HG03196 (cell line): ENCODE data around the gene JAKMIP1.

Experiments used
- ATAC-seq: cut with Tn5 transposase; IDR thresholded peaks from one replicate; pipeline ENCODE4 v1.9.1; 2021; ENCODE audit not compliant: unreplicated experiment

JAKMIP1 gene

DNA sequence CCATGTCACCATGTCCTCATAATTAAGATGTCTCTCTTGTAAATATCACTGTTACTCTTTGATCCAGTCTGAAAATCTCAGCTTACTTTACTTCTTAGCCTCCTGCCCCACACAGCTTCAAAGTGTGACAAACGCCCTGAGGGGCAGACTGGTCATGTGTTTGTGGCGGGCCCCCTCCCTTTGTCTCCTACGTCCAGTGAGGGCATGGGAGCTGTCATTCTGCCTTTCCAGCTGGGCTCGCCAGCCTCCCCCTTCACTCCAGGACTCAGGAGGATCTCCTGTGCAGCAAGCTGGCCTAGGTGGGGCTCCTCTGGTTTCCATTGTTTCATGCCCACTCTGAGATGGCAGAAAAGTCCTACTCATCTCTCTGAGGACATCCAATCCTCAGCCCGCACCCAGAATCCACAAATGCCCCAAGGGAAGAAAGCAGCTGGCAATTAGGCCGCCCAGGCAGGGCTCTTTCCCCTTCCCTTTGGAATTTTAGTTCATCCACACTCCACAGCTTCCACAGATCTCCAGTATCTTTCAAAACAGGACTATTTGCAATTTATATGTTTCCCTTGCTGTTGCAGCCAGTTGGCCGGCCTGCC lies 95.7 kb downstream of the JAKMIP1 start:
- ATAC-seq = no peak

DNA sequence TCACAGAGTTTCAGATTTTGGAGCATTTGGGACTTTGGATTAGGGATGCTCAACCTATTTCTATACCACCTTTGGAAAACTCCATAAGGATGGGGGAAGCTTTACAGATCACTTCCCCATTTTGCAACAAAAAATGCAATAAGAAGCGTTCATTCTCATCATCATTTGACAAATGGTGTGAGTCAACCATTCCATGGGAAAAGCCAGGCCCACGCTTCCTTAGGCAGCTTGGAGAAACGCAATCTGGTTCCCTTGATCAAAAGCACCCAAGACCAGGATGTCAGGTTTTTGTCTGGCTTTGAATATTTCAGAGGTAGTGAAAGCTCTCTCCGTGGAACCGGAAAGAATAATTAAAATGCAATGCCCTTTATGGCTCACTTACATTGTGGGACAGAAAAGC lies 102.8 kb downstream of the JAKMIP1 start:
- ATAC-seq = no peak

DNA sequence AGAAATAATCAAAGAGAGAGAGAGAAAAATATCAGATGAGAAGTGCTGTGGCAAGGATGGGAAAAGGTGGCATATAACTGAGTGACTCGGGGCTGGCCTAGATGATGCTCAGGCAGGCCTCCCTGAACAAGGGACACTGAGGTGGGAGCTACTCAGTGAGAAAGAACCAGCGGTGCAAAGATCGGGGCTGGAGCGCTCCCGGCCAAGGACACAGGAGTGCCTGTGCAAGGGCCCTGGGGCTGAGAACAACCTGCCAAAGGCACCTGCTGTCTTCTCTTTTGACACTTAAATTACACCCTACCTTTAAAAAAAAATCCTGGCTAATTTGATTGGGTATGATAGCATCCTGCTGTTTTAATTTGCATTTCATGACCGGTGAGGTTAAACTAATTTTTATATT lies 104.5 kb downstream of the JAKMIP1 start:
- no peak for ATAC-seq

DNA sequence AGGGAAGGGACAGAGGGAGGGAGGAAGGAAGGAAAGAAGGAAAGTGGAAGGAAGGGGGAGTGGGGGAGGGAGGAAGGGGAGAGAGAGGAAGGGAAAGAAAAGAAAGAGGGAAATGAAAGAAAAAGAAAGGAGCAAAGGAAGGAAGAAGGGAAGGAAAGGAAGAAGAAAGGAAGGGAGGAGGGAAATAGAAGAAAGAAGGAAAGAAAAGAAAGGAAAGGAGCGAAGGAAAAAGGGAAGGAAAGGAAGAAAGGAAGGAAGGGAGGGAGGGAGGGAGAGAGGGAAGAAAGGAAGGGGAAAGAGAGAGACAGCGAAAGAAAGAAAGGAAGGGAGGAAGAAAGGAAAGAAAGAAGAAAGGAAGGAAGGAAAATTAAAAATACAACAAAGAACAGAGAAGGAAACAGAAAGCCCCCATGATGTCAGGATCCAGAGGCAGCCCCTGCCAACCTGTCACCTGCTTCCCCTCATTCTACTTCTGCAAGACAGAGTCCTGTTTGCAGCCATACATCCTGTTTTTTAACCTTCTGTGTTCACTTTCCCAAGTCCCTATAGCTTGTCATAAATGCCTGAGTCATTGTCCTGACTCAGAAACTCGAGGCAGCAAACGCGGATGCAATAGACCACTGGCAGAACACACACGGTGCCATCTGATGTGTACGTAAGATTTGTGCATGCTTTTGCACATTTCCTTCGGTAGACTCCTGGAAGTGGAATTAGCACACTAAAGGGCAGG lies 105.2 kb downstream of the JAKMIP1 start:
- ATAC-seq = no peak

DNA sequence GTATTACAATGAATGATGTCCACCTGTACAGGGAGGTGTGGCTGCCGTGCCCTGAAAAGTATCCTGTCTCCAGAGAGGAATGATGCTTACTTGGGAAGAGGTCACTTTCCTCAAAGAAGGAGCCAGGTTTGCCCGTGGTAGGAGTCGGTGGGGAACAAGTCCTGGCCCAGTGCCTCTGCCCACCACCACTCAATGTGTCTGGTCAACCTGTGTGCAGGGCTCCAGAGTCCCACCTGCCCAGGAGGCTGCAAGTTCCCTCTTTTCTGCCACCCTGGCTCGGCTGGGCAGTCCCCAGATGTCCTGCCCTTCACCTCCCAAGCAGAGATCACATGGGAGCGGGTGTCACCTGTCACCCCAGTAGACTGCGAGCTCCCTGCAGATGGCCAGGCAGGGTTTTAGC lies 106.7 kb downstream of the JAKMIP1 start:
- no peak for ATAC-seq

DNA sequence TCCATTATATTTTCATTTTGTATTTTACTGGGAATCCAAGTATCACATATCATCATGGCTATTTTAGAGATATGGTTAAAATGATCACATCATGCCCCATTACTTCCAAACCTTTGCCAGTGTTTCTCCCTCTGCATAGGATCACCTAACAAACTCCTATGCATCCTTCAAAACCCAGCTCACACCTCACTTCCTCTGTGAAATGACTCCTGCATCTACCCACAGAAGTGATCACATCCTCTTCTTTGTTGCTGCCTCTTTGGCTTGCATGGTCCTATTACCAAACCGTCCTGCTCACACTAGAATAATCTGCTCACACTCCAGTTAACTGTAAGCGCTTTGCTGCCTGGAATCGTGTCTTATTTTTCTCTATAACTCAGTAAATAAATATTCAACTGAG lies 107.4 kb downstream of the JAKMIP1 start:
- ATAC-seq = no peak

DNA sequence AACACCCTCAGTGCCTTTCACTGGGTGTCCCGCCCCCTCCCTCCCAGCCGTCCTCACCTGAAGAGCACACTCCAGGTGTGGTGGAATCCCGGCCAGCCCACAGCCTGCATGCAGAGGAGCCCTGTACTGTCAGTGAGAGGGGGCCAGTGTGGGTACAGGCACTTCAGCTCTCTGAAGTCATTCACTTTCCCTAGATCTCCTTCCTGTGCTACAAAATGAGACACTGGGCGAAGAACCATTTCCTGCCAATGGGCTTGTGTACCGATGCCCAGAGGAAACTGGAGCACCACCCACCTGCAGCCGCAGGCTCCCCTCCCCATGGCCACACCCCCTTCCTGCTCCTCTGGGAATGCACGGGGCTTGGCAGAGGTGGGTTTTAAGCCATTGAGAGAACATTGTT lies 108.2 kb downstream of the JAKMIP1 start:
- no peak for ATAC-seq

DNA sequence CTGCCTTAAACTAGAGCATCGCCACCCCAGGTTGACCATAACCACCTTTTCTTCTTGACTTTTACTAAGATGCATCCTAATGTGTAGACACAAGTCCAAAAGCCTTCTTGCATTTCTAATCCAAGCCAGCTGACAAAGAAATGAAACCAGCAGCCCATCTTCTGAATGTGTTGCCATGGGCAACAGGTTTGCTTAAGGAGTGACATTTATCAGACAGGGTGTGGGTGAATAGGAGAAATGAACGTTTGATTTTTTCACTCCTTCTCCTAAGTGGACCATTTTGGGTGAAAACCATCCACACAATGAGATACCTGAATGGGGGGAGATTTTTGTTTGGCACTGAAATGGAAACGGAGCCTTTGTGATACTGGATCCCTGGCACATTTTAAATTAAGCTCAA lies 109.4 kb downstream of the JAKMIP1 start:
- no peak for ATAC-seq

DNA sequence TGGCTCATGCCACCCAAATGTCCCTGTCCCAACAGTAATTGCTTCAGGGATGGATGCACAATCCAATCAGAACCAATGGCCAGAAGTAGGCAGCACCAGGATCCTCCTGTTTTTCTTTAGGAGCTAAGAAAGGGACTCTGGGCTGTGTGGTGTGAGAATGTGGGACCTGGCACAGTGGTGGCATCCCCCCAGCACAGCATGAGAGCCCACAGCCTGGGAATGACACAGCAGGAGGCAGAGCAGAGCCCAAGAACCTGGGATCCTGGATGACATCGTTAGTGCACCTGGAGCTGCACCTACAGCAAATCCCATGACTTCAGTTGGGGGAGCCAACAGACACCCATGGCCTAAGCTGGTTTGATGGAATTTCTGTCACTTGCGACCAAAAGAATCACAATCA lies 111.4 kb downstream of the JAKMIP1 start:
- ATAC-seq = no peak

DNA sequence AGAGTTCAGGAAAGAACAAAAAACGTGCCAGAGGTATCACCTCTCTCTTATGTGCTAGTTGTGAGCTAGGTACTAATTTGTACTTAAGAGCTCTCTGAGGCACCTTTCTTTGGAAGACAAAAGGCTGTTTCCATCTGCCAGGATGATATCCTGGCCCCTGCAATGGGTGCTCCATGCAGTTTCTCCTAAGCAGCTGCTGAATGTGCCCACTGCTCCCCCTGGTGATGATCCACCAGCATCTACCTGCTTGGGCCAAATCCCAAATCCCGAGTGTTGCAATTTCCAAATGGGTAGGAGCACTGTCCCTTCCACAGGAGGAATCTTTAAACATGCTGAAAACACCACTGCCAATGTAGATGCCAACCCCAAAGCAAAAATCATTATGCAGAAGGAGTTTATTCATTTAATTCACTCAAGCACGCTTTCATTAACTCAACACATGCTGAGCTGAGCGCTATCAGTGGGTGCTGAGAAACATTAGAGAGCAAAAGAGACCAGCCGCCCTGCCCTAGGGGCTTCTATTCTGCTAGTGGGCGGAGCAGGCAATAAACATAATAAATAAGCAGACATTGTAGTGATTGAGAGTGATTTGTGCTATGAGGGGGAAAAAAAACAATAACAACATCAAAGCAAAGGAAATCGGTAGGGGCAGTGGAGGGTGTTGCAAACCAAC lies 112.5 kb downstream of the JAKMIP1 start:
- ATAC-seq = no peak

DNA sequence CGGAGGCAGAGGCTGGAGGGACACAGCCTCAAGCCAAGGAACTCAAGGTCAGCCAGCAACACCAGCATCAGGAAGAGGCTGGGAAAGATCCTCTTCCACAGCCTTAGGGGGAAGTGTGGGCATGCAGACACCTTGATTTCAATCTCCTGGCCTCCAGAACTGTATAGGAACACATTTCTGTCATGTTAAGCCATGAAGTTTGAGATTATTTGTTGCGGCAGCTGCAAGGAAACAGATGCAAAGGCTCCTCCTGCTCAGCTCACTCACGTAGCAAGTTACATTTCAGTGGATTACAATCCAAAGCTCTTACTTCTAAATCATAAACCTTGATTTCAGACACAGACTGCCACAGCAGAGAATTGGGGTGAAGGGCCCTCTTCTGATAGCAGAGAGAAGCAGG lies 113.5 kb downstream of the JAKMIP1 start:
- no peak for ATAC-seq

DNA sequence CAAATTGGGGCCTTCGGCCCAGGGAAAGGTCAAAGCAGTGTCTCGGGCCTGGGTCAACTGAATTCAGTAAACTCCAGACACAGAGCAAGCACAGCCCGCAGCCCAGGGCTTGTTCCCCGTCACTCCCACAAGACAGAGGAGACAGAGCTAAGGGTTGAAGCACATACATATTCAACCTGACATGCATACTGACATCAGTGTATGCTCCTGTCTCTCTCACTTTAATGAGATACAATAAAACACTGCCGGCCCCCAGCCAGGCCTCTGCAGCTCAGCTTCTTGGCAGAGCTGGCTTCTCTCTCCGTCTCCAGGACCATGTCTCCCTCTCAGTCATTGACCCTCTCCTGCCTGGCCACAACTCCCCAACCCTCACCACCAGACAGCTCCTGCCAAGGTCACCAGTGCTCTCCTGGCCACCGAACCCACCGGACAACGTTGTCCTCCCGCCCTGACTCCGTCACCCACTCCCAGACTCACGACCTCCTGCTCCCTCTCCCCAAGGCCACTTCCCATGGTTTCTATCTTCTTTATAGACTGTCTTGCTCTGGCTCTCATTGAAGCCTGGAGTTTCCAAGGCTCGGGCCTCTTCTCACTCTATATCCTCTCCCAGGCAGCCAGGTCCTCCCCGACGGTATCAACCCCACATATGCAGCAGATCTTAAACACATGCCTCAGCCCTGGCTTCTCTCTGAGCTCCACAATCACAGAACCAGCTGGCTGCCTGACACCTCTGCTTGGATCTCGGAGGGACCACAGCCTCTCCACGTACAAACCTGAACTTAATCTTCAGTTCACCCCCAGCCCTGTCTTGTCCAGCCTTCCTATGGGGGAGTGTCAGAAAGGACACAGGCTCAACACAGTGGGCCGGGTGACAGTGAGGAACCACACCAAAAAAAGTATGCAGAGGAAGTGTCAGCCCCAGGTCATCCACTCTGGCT lies 114.4 kb downstream of the JAKMIP1 start:
- no peak for ATAC-seq

DNA sequence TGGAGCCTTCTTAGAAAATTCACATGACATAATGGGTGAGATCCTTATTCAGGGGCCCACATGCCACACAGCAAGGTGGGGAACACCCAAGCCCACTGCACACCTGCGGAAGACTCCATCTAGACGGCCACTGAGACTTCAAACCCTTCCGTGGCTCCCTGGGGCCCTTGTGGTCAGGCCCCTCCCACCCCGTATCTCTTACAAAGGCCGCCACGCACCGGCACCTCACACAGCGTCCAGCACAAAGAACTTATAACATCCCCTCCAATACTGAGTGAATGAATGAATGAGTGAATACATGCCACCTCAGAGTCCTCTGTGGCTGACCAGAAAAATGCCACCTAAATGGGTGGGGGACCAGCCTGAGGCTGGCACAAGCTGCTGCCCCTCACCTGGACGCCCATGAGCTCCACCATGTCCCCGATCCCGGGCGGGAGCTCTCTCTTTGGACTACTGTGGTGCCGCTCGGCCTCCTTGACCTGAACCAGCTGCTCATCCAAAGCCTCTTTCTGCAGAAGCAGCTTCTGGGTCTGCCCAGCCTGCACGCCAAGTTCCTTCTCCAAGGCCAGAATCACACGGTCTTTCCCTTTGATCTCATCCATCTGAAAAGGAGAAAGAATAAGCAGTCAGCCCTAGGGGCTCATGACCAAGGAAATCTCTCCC lies 115.2 kb downstream of the JAKMIP1 start:
- no peak for ATAC-seq

DNA sequence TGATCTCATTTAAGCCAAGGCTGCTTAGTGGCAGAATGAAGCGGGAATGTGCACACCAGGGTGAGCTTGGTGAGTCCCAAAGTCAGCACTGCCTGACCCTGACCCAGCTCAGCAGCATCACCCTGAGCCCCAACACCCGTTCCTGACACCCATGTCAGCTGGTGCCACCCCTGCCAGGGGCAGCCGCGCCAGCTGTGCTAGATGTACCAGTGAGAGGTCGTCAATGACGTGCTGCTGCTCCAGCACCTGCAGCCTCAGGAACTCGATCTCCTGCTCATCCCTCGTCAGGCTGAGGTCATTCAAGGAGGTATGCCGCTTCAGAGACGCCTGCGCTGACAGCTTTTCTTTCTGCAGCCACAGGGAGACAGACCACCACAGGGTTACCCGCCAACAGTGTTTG lies 120.4 kb downstream of the JAKMIP1 start:
- no peak for ATAC-seq

DNA sequence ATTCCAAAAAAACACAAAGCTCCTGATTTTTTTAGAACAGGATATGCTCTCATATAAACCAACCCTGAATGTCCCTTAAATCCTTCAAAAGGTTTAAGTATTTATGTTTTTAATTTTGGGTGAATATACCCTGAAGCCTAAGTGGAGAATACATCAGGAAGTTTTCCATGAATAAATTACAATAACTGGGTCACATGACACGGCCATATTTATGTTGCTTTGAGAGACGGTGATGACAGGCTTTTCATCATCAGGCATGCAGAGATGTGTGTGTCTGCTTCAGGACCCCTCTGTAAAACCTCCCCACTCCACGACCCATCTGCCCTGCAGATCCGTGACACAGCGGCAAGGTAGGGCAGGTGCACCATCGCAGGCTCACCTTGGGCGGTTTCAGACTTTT lies 121.8 kb downstream of the JAKMIP1 start:
- ATAC-seq = no peak

DNA sequence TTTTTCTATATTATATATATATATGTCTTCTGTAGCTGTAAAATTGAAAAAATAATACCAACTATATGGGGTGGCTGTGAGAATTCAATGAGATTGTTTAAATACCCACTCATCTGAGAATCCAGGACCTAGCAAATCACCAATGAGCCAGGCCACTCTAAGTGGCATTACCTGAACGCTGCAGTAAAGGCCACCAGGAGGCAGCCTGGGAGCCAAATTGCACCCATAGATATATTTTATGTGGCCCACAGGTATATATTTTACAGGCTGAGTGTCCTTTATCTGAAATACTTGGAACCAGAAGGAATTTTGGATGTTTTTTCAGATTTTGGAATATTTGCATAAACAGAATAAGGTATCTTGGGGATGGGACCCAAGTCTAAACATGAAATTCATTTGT lies 124.0 kb downstream of the JAKMIP1 start:
- ATAC-seq = no peak

DNA sequence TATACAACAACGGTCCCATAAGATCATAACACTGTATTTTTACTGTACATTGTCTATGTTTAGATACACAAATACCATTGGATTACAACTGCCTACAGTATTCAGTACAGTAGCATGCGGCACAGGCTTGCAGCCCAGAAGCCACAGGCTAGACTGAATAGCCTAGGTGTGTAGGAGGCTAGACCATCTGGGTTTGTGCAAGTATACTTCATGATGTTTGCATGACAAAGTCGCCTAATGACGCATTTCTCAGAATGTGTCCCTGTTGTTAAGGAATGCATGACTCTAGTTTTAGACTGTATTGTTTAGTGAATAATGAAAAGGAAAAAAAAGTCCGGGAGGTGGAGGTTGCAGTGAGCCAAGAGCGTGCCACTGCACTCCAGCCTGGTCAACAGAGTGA lies 125.6 kb downstream of the JAKMIP1 start:
- no peak for ATAC-seq

DNA sequence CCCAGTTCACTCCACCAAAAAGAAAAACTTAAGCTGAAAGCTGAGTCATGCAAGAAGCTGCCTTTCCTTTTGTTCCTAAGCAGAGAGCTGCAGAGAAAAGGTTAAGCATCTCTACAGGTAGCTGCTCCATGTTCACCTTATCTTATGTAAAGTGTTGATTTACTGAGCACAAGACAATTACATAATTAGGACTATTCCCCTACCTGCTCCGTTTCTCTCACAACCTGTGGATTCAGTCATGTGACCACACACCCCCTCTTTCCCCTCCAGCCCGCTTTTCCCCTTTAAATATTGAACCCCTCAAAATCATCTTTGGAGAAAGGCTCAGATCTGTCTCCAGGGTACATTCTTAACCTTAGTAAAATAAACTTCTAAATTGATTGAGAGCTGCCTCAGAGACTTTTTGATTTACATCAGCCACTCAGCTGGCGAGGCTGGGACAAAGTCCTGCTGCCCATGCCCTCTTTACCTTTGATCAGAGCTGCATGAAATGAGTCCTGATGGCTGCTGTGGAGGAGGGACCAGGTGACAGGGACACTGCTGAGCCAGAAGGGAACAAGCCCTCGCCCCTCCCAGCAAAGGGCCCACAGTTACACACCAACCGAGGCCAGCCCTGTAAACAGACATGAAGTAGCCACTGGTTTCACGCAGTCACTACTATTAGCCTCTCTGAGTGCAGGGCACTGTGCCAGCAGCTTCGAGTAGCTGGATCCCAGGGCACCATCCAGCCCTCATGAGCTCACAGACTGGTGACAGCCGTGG lies 128.2 kb downstream of the JAKMIP1 start:
- no peak for ATAC-seq

DNA sequence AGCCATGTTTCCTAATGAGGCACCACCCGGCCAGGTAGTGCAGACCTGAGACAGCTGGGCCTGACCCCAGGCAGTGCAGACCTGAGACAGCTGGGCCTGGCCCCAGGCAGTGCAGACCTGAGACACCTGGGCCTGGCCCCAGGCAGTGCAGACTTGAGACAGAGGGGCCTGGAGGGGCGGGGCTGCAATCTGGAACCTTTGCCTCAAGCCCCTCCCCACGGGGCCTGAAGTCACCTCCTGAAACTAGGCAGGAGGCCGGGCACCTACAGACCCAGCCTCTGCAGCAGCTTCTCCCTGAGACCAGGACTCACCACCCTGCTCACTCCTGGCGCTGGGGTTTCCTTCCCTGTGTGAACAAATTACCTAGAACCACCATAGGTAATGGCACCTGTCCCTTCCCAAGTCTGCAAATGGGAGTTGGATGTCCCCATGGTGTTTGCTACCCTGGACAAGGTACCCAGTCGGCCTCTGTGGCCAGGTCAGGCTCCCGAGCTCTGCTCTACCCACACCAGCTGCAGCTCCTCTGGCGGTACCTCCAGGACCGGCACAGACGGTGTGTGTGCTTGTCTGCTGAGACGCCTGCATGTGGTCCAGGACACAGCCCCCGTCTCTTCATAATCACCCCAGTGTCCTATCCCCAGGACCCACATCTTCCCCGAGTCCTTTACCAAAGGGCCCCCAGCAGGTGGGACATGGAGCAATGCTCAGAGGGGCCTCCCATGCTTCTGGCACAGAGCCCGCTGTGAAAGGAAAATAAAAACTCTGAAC lies 129.0 kb downstream of the JAKMIP1 start:
- no peak for ATAC-seq
